NB4 (cell line): ENCODE measurements around the gene TEAD4.

Experiments used
- POLR2A ChIP-seq: IDR thresholded peaks from 2 replicates; pipeline ENCODE4 v1.6.1; 2011; ENCODE audit warnings: mild to moderate bottlenecking; ENCODE audit not compliant: insufficient read length; ENCODE audit errors: extremely low read depth
- TF ChIP-seq, protein P1 (sequence below): IDR thresholded peaks from one replicate; pipeline ENCODE4 v1.5.1; 2012; ENCODE audit warnings: low read depth, low read length
- TF ChIP-seq, protein P2 (sequence below): IDR thresholded peaks from 2 replicates; pipeline ENCODE4 v1.6.1; 2011; ENCODE audit warnings: low read depth, low read length

DNA sequence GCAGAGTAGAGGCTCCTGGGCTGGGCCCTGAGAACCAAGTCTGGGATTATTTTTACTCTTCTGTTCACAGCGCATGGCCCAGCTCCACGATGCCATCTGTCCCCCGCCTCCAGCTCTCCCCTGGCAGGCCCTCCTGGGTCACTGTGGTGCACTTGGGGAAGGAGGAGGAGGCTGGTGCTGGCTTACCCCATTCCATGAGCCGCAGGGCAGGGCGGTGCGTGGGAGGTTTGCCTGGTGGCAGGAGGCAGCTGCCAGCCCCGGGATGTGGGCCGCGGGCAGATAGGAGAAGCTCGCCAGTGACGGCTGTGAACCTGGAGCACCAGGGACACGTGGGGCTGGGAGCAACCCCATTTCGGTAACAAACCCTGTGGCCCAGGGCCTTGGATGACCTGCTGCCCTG lies 23.2 kb downstream of the TEAD4 start:
- TF ChIP-seq, protein P1, sequence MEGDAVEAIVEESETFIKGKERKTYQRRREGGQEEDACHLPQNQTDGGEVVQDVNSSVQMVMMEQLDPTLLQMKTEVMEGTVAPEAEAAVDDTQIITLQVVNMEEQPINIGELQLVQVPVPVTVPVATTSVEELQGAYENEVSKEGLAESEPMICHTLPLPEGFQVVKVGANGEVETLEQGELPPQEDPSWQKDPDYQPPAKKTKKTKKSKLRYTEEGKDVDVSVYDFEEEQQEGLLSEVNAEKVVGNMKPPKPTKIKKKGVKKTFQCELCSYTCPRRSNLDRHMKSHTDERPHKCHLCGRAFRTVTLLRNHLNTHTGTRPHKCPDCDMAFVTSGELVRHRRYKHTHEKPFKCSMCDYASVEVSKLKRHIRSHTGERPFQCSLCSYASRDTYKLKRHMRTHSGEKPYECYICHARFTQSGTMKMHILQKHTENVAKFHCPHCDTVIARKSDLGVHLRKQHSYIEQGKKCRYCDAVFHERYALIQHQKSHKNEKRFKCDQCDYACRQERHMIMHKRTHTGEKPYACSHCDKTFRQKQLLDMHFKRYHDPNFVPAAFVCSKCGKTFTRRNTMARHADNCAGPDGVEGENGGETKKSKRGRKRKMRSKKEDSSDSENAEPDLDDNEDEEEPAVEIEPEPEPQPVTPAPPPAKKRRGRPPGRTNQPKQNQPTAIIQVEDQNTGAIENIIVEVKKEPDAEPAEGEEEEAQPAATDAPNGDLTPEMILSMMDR = no peak
- no peak for TF ChIP-seq POLR2A
- TF ChIP-seq, protein P2, sequence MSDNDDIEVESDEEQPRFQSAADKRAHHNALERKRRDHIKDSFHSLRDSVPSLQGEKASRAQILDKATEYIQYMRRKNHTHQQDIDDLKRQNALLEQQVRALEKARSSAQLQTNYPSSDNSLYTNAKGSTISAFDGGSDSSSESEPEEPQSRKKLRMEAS = no peak
